ENCODE measurements around the gene FAXC. TPM values are rescaled to one million over a fixed set of nuclear protein-coding genes. Genes with fewer than 3 reads are reported as not detected.

Gene FAXC
- total and polyA plus RNA-seq, 9 donors: 0.78 to 8.1 (median 2.5) TPM

DNA sequence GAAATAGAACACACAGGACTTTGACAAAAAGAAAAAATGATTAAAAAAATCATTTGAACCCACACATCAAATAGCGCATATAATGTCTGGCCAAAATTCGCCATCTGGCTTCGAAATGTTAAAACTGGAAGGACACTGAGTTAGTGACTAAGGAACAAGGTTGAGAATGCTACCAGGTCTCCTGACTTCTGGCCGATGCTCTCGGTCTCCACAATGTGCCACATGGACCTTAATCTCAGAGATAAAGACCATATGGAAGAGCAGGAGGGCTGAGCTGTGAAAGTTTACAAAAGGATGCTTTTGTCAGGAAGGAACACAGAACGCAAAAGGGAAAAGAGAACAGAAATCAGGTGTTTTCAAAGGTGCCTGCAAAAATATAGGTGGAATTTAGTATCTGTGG, 54.7 kb downstream of the FAXC start:
- H3K27me3 ChIP-seq: no peaks in the 10 kb centered on the region
- no peaks in the 10 kb centered on the region for H3K36me3 ChIP-seq
- WGBS, 3 donors: 77 to 82% (median 80%) methylated on average over 6 of the region's 6 CpGs
- TF ChIP-seq EP300 (IDR thresholded peaks at IDR 0.05) (no peak), POLR2A (IDR thresholded peaks at IDR 0.05) (no peak)
- TF ChIP-seq, protein P1, sequence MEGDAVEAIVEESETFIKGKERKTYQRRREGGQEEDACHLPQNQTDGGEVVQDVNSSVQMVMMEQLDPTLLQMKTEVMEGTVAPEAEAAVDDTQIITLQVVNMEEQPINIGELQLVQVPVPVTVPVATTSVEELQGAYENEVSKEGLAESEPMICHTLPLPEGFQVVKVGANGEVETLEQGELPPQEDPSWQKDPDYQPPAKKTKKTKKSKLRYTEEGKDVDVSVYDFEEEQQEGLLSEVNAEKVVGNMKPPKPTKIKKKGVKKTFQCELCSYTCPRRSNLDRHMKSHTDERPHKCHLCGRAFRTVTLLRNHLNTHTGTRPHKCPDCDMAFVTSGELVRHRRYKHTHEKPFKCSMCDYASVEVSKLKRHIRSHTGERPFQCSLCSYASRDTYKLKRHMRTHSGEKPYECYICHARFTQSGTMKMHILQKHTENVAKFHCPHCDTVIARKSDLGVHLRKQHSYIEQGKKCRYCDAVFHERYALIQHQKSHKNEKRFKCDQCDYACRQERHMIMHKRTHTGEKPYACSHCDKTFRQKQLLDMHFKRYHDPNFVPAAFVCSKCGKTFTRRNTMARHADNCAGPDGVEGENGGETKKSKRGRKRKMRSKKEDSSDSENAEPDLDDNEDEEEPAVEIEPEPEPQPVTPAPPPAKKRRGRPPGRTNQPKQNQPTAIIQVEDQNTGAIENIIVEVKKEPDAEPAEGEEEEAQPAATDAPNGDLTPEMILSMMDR (IDR thresholded peaks at IDR 0.05): no peak
- no peaks in the 10 kb centered on the region for H3K4me1 ChIP-seq (ENCODE audit: insufficient read depth)
- no peak for DNase-seq
- intact Hi-C loops (cut with DNase I): no loop called here
- no peak overlapping the region for H3K4me3 ChIP-seq
- no peak overlapping the region for H3K27ac ChIP-seq
- no peaks in the 10 kb centered on the region for H3K9me3 ChIP-seq

- DNase-seq: no peak
- intact Hi-C loops (cut with DNase I): no loop called here
- Histone ChIP-seq H3K27ac (no peak overlapping the region), H3K36me3 (no peaks in the 10 kb centered on the region), H3K4me1 (ENCODE audit: insufficient read depth) (no peaks in the 10 kb centered on the region), H3K9me3 (no peaks in the 10 kb centered on the region), H3K27me3 (no peaks in the 10 kb centered on the region), H3K4me3 (no peak overlapping the region)
- TF ChIP-seq, protein P1 (IDR thresholded peaks at IDR 0.05): no peak
- TF ChIP-seq EP300 (IDR thresholded peaks at IDR 0.05) (no peak), POLR2A (IDR thresholded peaks at IDR 0.05) (no peak)
- WGBS, 3 donors: 78 to 85% (median 85%) methylated on average over 2 of the region's 2 CpGs
These were observed 59.8 kb downstream of the FAXC start for GRCh38 chr6:99289701-99290100.

DNA sequence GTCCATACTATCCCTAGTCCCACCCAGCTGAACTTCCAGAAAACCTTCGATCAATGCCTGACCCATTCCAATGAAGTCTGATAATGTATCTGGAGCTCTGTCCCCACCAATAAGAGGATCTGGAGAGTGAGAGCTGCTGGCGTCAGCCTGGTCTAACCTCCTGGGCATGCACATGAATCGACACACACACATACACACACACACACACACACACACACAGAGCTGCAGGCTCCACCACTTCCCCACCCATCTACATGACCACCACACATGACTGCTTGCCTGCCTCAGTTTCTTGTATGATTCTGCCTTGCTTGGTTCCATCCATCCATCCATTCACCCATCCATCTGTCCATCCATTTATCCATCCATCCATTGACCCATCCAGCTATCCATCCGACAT, 60.8 kb downstream of the FAXC start:
- Histone ChIP-seq H3K36me3 (no peaks in the 10 kb centered on the region), H3K9me3 (no peaks in the 10 kb centered on the region), H3K27ac (no peak overlapping the region), H3K4me3 (no peak overlapping the region), H3K27me3 (no peaks in the 10 kb centered on the region), H3K4me1 (ENCODE audit: insufficient read depth) (no peaks in the 10 kb centered on the region)
- no peak for DNase-seq
- intact Hi-C loops (cut with DNase I): no loop called here
- TF ChIP-seq, protein P1 (IDR thresholded peaks at IDR 0.05): no peak
- TF ChIP-seq POLR2A (IDR thresholded peaks at IDR 0.05) (no peak), EP300 (IDR thresholded peaks at IDR 0.05) (no peak)
- 90 to 98% (median 93%) methylated on average over 4 of the region's 4 CpGs for WGBS, 3 donors

GRCh38 chr6:99287523-99287922, 62.0 kb downstream of the FAXC start:
- Histone ChIP-seq H3K36me3 (no peaks in the 10 kb centered on the region), H3K4me3 (no peak overlapping the region), H3K27me3 (no peaks in the 10 kb centered on the region), H3K27ac (no peak overlapping the region), H3K4me1 (ENCODE audit: insufficient read depth) (no peaks in the 10 kb centered on the region), H3K9me3 (no peaks in the 10 kb centered on the region)
- TF ChIP-seq, protein P1 (IDR thresholded peaks at IDR 0.05): no peak
- TF ChIP-seq EP300 (IDR thresholded peaks at IDR 0.05) (no peak), POLR2A (IDR thresholded peaks at IDR 0.05) (no peak)
- no peak for DNase-seq
- 37 to 53% (median 49%) methylated on average over 2 of the region's 2 CpGs for WGBS, 3 donors
- intact Hi-C loops (cut with DNase I): no loop called here

- WGBS, 3 donors: 65 to 76% (median 70%) methylated on average over 4 of the region's 4 CpGs
- intact Hi-C loops (cut with DNase I): no loop called here
These were observed 63.6 kb downstream of the FAXC start for GRCh38 chr6:99285881-99286280.

More at GRCh38 chr6:99285881-99286280, 63.6 kb downstream of the FAXC start:
- no peak for DNase-seq
- H3K27ac ChIP-seq: no peak overlapping the region
- no peak for TF ChIP-seq EP300 (IDR thresholded peaks at IDR 0.05)
- no peaks in the 10 kb centered on the region for H3K4me1 ChIP-seq (ENCODE audit: insufficient read depth)
- H3K36me3 ChIP-seq: no peaks in the 10 kb centered on the region
- no peak overlapping the region for H3K4me3 ChIP-seq
- no peaks in the 10 kb centered on the region for H3K27me3 ChIP-seq
- no peaks in the 10 kb centered on the region for H3K9me3 ChIP-seq

All from ovary (tissue), 9 donors.